Panc1 (cell line): Measurements from ENCODE around the gene MYH10. TPM values are rescaled to one million over a fixed set of nuclear protein-coding genes. Genes with fewer than 3 reads are reported as not detected.

Experiments used
- ATAC-seq: fragments of 200-7000 bp; cut with Tn5 transposase; 2 replicates; pipeline ENCODE4 v1.9.1; 2020; ENCODE audit warnings: mild to moderate bottlenecking, moderate library complexity
- BruUV-seq: library from RNA; stranded (reverse); fragments of 400-500 nt; replicated peaks from 2 replicates; lab custom pipeline; 2021; lab: Mats Ljungman, UMichigan
- CTCF ChIA-PET: fragments of 300-600 bp; sonication (Branson Sonifier 250); formaldehyde crosslinking; loops from one replicate; lab custom pipeline; 2022; ENCODE audit warnings: antibody characterized with exemption; lab: Charles Lee
- POLR2A ChIA-PET: fragments of 300-600 bp; sonication (Branson Sonifier 250); formaldehyde crosslinking; loops from one replicate; lab custom pipeline; 2022; ENCODE audit warnings: antibody characterized with exemption; lab: Charles Lee
- DNase-seq: peaks from one replicate; pipeline ENCODE4 v3.0.0-alpha.2; 2010; ENCODE audit warnings: low read depth, low spot score
- H3K27ac ChIP-seq: 2 replicates; pipeline ENCODE4 v1.5.1; 2011; ENCODE audit warnings: mild to moderate bottlenecking, low read length, inconsistent platforms
- H3K27me3 ChIP-seq: fragments of 200-500 bp; sonication (Bioruptor generic); 2 replicates; pipeline ENCODE4 v1.6.0; 2014; ENCODE audit warnings: low read length, inconsistent platforms; ENCODE audit not compliant: control insufficient read depth, insufficient read depth
- H3K36me3 ChIP-seq: fragments of 200-500 bp; sonication (Bioruptor generic); 2 replicates; pipeline ENCODE4 v1.5.1; 2014; ENCODE audit warnings: inconsistent platforms, mild to moderate bottlenecking, low read length, moderate library complexity; ENCODE audit not compliant: control insufficient read depth, insufficient read depth
- H3K4me1 ChIP-seq: 2 replicates; pipeline ENCODE4 v1.5.1; 2011; ENCODE audit warnings: inconsistent platforms, mild to moderate bottlenecking, low read length, moderate library complexity; ENCODE audit not compliant: control insufficient read depth, insufficient read depth
- H3K4me3 ChIP-seq, 2 experiments: 2 replicates each; pipeline ENCODE4 v1.5.1; 2011 to 2012; ENCODE audit warnings: low read depth in 2 of 2, low read length in 2 of 2, mild to moderate bottlenecking in 2 of 2, inconsistent platforms in 1 of 2, moderate library complexity in 1 of 2
- H3K9me3 ChIP-seq: fragments of 200-500 bp; sonication (Bioruptor generic); 2 replicates; pipeline ENCODE4 v1.5.1; 2014; ENCODE audit warnings: low read depth, mild to moderate bottlenecking, inconsistent platforms, low read length, moderate library complexity; ENCODE audit not compliant: control insufficient read depth, insufficient read depth
- POLR2AphosphoS5 ChIP-seq: IDR thresholded peaks from 2 replicates; pipeline ENCODE4 v1.6.1; 2012; ENCODE audit warnings: mild to moderate bottlenecking, low read depth, low read length, moderate library complexity
- SIN3A ChIP-seq: IDR thresholded peaks from 2 replicates; pipeline ENCODE4 v1.6.1; 2012; ENCODE audit warnings: low read depth, mild to moderate bottlenecking, low read length, moderate library complexity, borderline replicate concordance; ENCODE audit not compliant: insufficient read depth
- TCF7L2 ChIP-seq: IDR thresholded peaks from 2 replicates; pipeline ENCODE4 v1.6.1; 2011; ENCODE audit warnings: mild to moderate bottlenecking, low read depth, low read length, inconsistent platforms
- in situ Hi-C: cut with HindIII; loops from 2 replicates; pipeline ENCODE4 v1.10.0; 2016; ENCODE audit warnings: low sequenced_read_pairs, low pct_unique_long_range_greater_than_20kb
- intact Hi-C: fragments of 100-400 bp; cut with micrococcal nuclease; formaldehyde crosslinking; loops from one replicate; pipeline ENCODE4 v1.10.0; 2022; ENCODE audit not compliant: unreplicated experiment
- total RNA-seq: library from RNA; stranded (reverse); gene quantifications from one replicate; pipeline ENCODE4 v1.2.1, GENCODE V29; 2021; ENCODE audit not compliant: unreplicated experiment
- TF ChIP-seq, protein P1 (sequence below), 2 experiments: IDR thresholded peaks; 2 replicates each; pipeline ENCODE4 v1.6.1; 2011 to 2012; ENCODE audit warnings: low read depth in 2 of 2, control low read depth in 1 of 2, low read length in 1 of 2, mild to moderate bottlenecking in 1 of 2, moderate library complexity in 1 of 2; ENCODE audit not compliant: insufficient read depth in 1 of 2
- TF ChIP-seq, protein P2 (sequence below): fragments of 450-650 bp; IDR thresholded peaks from 2 replicates; pipeline ENCODE4 v1.5.1; 2017; ENCODE audit warnings: mild to moderate bottlenecking

Gene MYH10
- total RNA-seq, 1 experiment from 2014 or later, result 36.5 TPM

DNA sequence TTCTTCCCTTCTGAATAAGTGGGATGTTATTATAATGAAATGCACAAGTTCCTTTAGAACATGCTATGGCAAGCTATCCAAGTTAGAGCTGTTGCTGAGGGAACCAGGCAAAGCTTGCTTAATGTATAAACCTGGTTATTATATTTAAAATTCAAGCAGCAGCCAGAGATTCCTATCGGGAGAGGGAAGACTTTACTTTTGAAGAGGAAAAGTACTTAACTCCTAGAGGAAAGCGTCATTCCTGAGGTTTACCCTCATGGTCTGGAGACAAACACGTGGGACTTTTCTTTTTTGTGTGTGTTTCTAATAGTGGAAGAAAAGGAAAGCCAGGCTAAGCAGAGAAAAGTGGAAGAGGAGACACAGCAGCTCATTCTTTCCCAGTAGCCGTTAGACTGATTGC, 39.9 kb upstream of the MYH10 start:
- DNase-seq (no peak), ATAC-seq (no peak)
- Histone ChIP-seq H3K4me3 (no peak overlapping the region), H3K9me3 (no peaks in the 10 kb centered on the region), H3K4me1 (no peaks in the 10 kb centered on the region), H3K27me3 (no peaks in the 10 kb centered on the region), H3K36me3 (no peaks in the 10 kb centered on the region), H3K27ac (no peak overlapping the region)
- TF ChIP-seq, protein P1, sequence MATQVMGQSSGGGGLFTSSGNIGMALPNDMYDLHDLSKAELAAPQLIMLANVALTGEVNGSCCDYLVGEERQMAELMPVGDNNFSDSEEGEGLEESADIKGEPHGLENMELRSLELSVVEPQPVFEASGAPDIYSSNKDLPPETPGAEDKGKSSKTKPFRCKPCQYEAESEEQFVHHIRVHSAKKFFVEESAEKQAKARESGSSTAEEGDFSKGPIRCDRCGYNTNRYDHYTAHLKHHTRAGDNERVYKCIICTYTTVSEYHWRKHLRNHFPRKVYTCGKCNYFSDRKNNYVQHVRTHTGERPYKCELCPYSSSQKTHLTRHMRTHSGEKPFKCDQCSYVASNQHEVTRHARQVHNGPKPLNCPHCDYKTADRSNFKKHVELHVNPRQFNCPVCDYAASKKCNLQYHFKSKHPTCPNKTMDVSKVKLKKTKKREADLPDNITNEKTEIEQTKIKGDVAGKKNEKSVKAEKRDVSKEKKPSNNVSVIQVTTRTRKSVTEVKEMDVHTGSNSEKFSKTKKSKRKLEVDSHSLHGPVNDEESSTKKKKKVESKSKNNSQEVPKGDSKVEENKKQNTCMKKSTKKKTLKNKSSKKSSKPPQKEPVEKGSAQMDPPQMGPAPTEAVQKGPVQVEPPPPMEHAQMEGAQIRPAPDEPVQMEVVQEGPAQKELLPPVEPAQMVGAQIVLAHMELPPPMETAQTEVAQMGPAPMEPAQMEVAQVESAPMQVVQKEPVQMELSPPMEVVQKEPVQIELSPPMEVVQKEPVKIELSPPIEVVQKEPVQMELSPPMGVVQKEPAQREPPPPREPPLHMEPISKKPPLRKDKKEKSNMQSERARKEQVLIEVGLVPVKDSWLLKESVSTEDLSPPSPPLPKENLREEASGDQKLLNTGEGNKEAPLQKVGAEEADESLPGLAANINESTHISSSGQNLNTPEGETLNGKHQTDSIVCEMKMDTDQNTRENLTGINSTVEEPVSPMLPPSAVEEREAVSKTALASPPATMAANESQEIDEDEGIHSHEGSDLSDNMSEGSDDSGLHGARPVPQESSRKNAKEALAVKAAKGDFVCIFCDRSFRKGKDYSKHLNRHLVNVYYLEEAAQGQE (IDR thresholded peaks at IDR 0.05; ENCODE audit: insufficient read depth in 1 of 2, low read depth in 2 of 2, low read length in 1 of 2), result no peak
- no peak for TF ChIP-seq POLR2AphosphoS5
- TF ChIP-seq TCF7L2, result no peak
- no peak for TF ChIP-seq SIN3A
- TF ChIP-seq, protein P2, sequence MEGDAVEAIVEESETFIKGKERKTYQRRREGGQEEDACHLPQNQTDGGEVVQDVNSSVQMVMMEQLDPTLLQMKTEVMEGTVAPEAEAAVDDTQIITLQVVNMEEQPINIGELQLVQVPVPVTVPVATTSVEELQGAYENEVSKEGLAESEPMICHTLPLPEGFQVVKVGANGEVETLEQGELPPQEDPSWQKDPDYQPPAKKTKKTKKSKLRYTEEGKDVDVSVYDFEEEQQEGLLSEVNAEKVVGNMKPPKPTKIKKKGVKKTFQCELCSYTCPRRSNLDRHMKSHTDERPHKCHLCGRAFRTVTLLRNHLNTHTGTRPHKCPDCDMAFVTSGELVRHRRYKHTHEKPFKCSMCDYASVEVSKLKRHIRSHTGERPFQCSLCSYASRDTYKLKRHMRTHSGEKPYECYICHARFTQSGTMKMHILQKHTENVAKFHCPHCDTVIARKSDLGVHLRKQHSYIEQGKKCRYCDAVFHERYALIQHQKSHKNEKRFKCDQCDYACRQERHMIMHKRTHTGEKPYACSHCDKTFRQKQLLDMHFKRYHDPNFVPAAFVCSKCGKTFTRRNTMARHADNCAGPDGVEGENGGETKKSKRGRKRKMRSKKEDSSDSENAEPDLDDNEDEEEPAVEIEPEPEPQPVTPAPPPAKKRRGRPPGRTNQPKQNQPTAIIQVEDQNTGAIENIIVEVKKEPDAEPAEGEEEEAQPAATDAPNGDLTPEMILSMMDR, result no peak
- intact Hi-C loops, result no loop called here
- no TSS peak for BruUV-seq
- ChIA-PET CTCF (no interaction called here), POLR2A (no interaction called here)
- in situ Hi-C loops, result no loop called here

DNA sequence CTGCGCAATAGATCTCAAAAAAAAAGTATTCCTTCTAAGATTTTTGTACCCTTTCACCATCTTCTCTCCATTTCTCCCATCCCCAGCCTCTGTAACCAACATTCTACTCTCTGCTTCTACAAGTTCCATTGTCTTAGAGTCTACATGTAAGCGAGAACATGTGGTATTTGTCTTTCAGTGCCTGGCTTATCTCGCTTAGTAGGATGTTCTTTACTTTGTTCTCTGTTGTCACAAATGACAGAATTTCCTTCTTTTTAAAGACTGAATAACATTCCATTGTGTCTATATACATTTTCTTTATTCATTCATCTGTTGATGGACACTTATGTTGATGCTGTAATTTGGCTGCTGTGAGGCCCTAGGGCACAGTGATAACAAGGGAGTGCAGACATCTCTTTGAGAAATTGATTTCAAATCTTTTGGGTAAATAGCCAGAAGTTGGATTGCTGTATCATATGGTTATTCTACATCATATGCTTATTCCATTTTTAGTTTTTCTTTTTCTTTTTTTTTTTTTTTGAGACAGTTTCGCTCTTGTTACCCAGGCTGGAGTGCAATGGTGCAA, 37.7 kb upstream of the MYH10 start:
- ATAC-seq (no peak), DNase-seq (no peak)
- in situ Hi-C loops (no loop called here), intact Hi-C loops (no loop called here)
- Histone ChIP-seq H3K4me3 (no peak overlapping the region), H3K27ac (no peak overlapping the region), H3K36me3 (no peaks in the 10 kb centered on the region), H3K4me1 (no peaks in the 10 kb centered on the region), H3K27me3 (no peaks in the 10 kb centered on the region), H3K9me3 (no peaks in the 10 kb centered on the region)
- CTCF ChIA-PET, result no interaction called here
- no TSS peak for BruUV-seq
- TF ChIP-seq, protein P1 (IDR thresholded peaks at IDR 0.05; ENCODE audit: insufficient read depth in 1 of 2, low read depth in 2 of 2, low read length in 1 of 2), result no peak
- POLR2A ChIA-PET, result no interaction called here
